Upper lobe of right lung (tissue), 1 donor: ENCODE results near the gene SBSN. TPM values are rescaled to one million over a fixed set of nuclear protein-coding genes. Genes with fewer than 3 reads are reported as not detected.

Source experiments
- ATAC-seq: fragments of 200-7000 bp; cut with Tn5 transposase; one replicate; pipeline ENCODE4 v1.9.1; 2020; ENCODE audit warnings: mild to moderate bottlenecking, moderate library complexity
- DNase-seq: peaks from one replicate; pipeline ENCODE4 v3.0.0-alpha.2; 2020
- H3K27ac ChIP-seq: fragments of 200-600 bp; one replicate; pipeline ENCODE4 v1.8.0; 2022
- H3K27me3 ChIP-seq: fragments of 200-600 bp; one replicate; pipeline ENCODE4 v1.8.0; 2022; ENCODE audit warnings: mild to moderate bottlenecking
- H3K36me3 ChIP-seq: fragments of 200-600 bp; one replicate; pipeline ENCODE4 v1.8.0; 2022
- H3K4me1 ChIP-seq: fragments of 200-600 bp; one replicate; pipeline ENCODE4 v1.8.0; 2022
- H3K4me3 ChIP-seq: fragments of 200-600 bp; one replicate; pipeline ENCODE4 v1.8.0; 2022; ENCODE audit warnings: mild to moderate bottlenecking
- H3K9me3 ChIP-seq: fragments of 200-600 bp; one replicate; pipeline ENCODE4 v1.8.0; 2022
- CTCF ChIP-seq: fragments of 200-600 bp; IDR thresholded peaks from one replicate; pipeline ENCODE4 v1.8.0; 2022; ENCODE audit warnings: antibody characterized with exemption
- intact Hi-C: fragments of 100-400 bp; cut with DNase I; formaldehyde crosslinking; loops from one replicate; pipeline ENCODE4 v1.11.0; 2022
- total RNA-seq: library from RNA; stranded (reverse); fragmentation: NEBNext Ultra II Directional; extraction: Animal tissue kit (Norgen Biotek cat#: 25700); gene quantifications from one replicate; pipeline ENCODE4 v1.2.1, GENCODE V29; 2021
- donor health status: DM: no; HTN: yes; CAD: no; lungs with severe emphysema.

Gene SBSN
- total RNA-seq, 1 donor from 2014 or later, result not detected

- intact Hi-C loops, result no loop called here
- no peak for DNase-seq
- ATAC-seq, result peak; percentile 0
- H3K27me3 ChIP-seq, result peaks cover 29% of the 10 kb centered on the region
- no peaks in the 10 kb centered on the region for H3K36me3 ChIP-seq
- H3K4me1 ChIP-seq, result no peaks in the 10 kb centered on the region
- H3K9me3 ChIP-seq, result no peaks in the 10 kb centered on the region
- no peak overlapping the region for H3K27ac ChIP-seq
- TF ChIP-seq CTCF, result peak; percentile 4
- peak overlapping the region; percentile 50 for H3K4me3 ChIP-seq
These were observed 17.5 kb downstream of the SBSN start for GRCh38 chr19:35510626-35510964.

- ATAC-seq (peak; percentile 93), DNase-seq (peak; percentile 94)
- Histone ChIP-seq H3K4me1 (no peaks in the 10 kb centered on the region), H3K9me3 (no peaks in the 10 kb centered on the region), H3K27me3 (peaks cover 29% of the 10 kb centered on the region), H3K4me3 (peak overlapping the region; percentile 50), H3K27ac (peak overlapping the region; percentile 86), H3K36me3 (no peaks in the 10 kb centered on the region)
- intact Hi-C loops, result no loop called here
- peak; percentile 98 for TF ChIP-seq CTCF
These were observed 18.1 kb downstream of the SBSN start for GRCh38 chr19:35509861-35510625.

GRCh38 chr19:35509018-35509652 lies 19.0 kb downstream of the SBSN start:
- H3K4me1 ChIP-seq, result no peaks in the 10 kb centered on the region
- no peak for TF ChIP-seq CTCF
- no peaks in the 10 kb centered on the region for H3K9me3 ChIP-seq
- H3K4me3 ChIP-seq, result peak overlapping the region; percentile 50
- peak overlapping the region; percentile 86 for H3K27ac ChIP-seq
- ATAC-seq (peak; percentile 79), DNase-seq (peak; percentile 85)
- H3K36me3 ChIP-seq, result no peaks in the 10 kb centered on the region
- H3K27me3 ChIP-seq, result peaks cover 25% of the 10 kb centered on the region
- intact Hi-C loops, result no loop called here

GRCh38 chr19:35508129-35508528 lies 20.0 kb downstream of the SBSN start:
- H3K36me3 ChIP-seq, result no peaks in the 10 kb centered on the region
- no peak for ATAC-seq
- no peak for TF ChIP-seq CTCF
- H3K4me1 ChIP-seq, result no peaks in the 10 kb centered on the region
- H3K27ac ChIP-seq, result no peak overlapping the region
- H3K9me3 ChIP-seq, result no peaks in the 10 kb centered on the region
- H3K4me3 ChIP-seq, result no peak overlapping the region
- peaks cover 15% of the 10 kb centered on the region for H3K27me3 ChIP-seq
- intact Hi-C loops, result no loop called here
- no peak for DNase-seq

- ATAC-seq, result no peak
- no peak for TF ChIP-seq CTCF
- intact Hi-C loops, result no loop called here
- no peaks in the 10 kb centered on the region for H3K4me1 ChIP-seq
- peaks cover 13% of the 10 kb centered on the region for H3K27me3 ChIP-seq
- no peak overlapping the region for H3K4me3 ChIP-seq
- no peaks in the 10 kb centered on the region for H3K9me3 ChIP-seq
- no peaks in the 10 kb centered on the region for H3K36me3 ChIP-seq
- no peak for DNase-seq
- no peak overlapping the region for H3K27ac ChIP-seq
These were observed 20.6 kb downstream of the SBSN start for GRCh38 chr19:35507561-35507960.
